Large intestine (tissue), 3 donors: ENCODE measurements around the gene E4F1. TPM values are rescaled to one million over a fixed set of nuclear protein-coding genes. Genes with fewer than 3 reads are reported as not detected.

Experiments used
- DNase-seq, 2 donors: peaks; one replicate each; pipeline versions ENCODE4 v3.0.0 to v3.0.0-alpha.2; 2013
- H3K27ac ChIP-seq: one replicate; pipeline ENCODE4 v1.5.1; 2013; ENCODE audit warnings: low read length
- H3K27me3 ChIP-seq: 2 replicates; pipeline ENCODE4 v1.6.1; 2013; ENCODE audit warnings: low read length; ENCODE audit not compliant: control insufficient read depth, insufficient read depth
- H3K36me3 ChIP-seq: 2 replicates; pipeline ENCODE4 v1.6.1; 2013; ENCODE audit warnings: low read length; ENCODE audit not compliant: control insufficient read depth, insufficient read depth
- H3K4me1 ChIP-seq: one replicate; pipeline ENCODE4 v1.6.1; 2013; ENCODE audit warnings: low read length; ENCODE audit not compliant: control insufficient read depth, insufficient read depth
- H3K4me3 ChIP-seq: one replicate; pipeline ENCODE4 v1.5.1; 2013; ENCODE audit warnings: low read length
- H3K9me3 ChIP-seq: one replicate; pipeline ENCODE4 v1.6.1; 2013; ENCODE audit warnings: mild to moderate bottlenecking, low read depth, low read length, moderate library complexity; ENCODE audit not compliant: control insufficient read depth
- WGBS: methylation state at CpG from one replicate; pipeline ENCODE4 v1.1.5; 2013; ENCODE audit warnings: low lambda C conversion rate; ENCODE audit not compliant: insufficient coverage; 5-methylcytosine and 5-hydroxymethylcytosine counted together
- polyA plus RNA-seq: library from polyadenylated mRNA; unstranded; fragments of 120-200 nt; gene quantifications from one replicate; pipeline ENCODE4 v1.2.1, GENCODE V29; 2013

The E4F1 gene
- polyA plus RNA-seq, 1 donor: 18.4 TPM

- Histone ChIP-seq H3K9me3 (peaks cover 2% of the 10 kb centered on the region), H3K27ac (no peak overlapping the region), H3K4me1 (peaks cover 16% of the 10 kb centered on the region), H3K4me3 (peak overlapping the region; percentile 41), H3K36me3 (peaks cover 31% of the 10 kb centered on the region), H3K27me3 (no peaks in the 10 kb centered on the region)
- no CpG with 5 or more reads among the region's 19 CpGs for WGBS
- peak; percentile 48 to 73 for DNase-seq
Observed at GRCh38 chr16:2212362-2213324, 10.7 kb upstream of the E4F1 start.

- peaks cover 16% of the 10 kb centered on the region for H3K4me1 ChIP-seq
- peak overlapping the region; percentile 41 for H3K4me3 ChIP-seq
- DNase-seq: no peak
- peaks cover 17% of the 10 kb centered on the region for H3K36me3 ChIP-seq
- peak overlapping the region; percentile 37 for H3K27ac ChIP-seq
- peaks cover 2% of the 10 kb centered on the region for H3K9me3 ChIP-seq
- no CpG with 5 or more reads among the region's 98 CpGs for WGBS
- H3K27me3 ChIP-seq: no peaks in the 10 kb centered on the region
Observed at GRCh38 chr16:2213817-2214718, 9.3 kb upstream of the E4F1 start.

- Histone ChIP-seq H3K9me3 (no peaks in the 10 kb centered on the region), H3K4me3 (peak within 1 kb of the TSS; percentile 64), H3K4me1 (peaks cover 16% of the 10 kb centered on the region), H3K27ac (peak within 1 kb of the TSS; percentile 74), H3K36me3 (peaks cover 11% of the 10 kb centered on the region), H3K27me3 (no peaks in the 10 kb centered on the region)
- no CpG with 5 or more reads among the region's 48 CpGs for WGBS
- DNase-seq: no peak
Observed at GRCh38 chr16:2214719-2214968, 8.7 kb upstream of the E4F1 start, which contains the start of gene PGP. PGP (minus strand) TSS chr16:2214840; CDS start chr16:2214777, 63 bp downstream.

- no peak overlapping the region for H3K4me3 ChIP-seq
- H3K9me3 ChIP-seq: no peaks in the 10 kb centered on the region
- peaks cover 16% of the 10 kb centered on the region for H3K4me1 ChIP-seq
- peaks cover 6% of the 10 kb centered on the region for H3K36me3 ChIP-seq
- no peak for DNase-seq
- no peak overlapping the region for H3K27ac ChIP-seq
- WGBS: no CpG with 5 or more reads among the region's 4 CpGs
- no peaks in the 10 kb centered on the region for H3K27me3 ChIP-seq
Observed at GRCh38 chr16:2216330-2216729, 7.1 kb upstream of the E4F1 start.

GRCh38 chr16:2223942-2224486, 623 bp downstream of the E4F1 start:
- Histone ChIP-seq H3K36me3 (peaks cover 19% of the 10 kb centered on the region), H3K9me3 (peaks cover 4% of the 10 kb centered on the region), H3K27ac (peak overlapping the region; percentile 74), H3K27me3 (no peaks in the 10 kb centered on the region), H3K4me1 (peaks cover 12% of the 10 kb centered on the region), H3K4me3 (peak overlapping the region; percentile 85)
- WGBS: 15% methylated on average over 2 of the region's 22 CpGs
- DNase-seq: peak; percentile 48 to 61

GRCh38 chr16:2226245-2226793, 2.9 kb downstream of the E4F1 start:
- peaks cover 12% of the 10 kb centered on the region for H3K4me1 ChIP-seq
- no peaks in the 10 kb centered on the region for H3K27me3 ChIP-seq
- peaks cover 42% of the 10 kb centered on the region for H3K36me3 ChIP-seq
- WGBS: no CpG with 5 or more reads among the region's 9 CpGs
- DNase-seq: no peak
- H3K9me3 ChIP-seq: peaks cover 4% of the 10 kb centered on the region
- no peak overlapping the region for H3K27ac ChIP-seq
- no peak overlapping the region for H3K4me3 ChIP-seq

- DNase-seq: no peak
- Histone ChIP-seq H3K27me3 (no peaks in the 10 kb centered on the region), H3K27ac (no peak overlapping the region), H3K9me3 (peaks cover 4% of the 10 kb centered on the region), H3K4me3 (no peak overlapping the region), H3K36me3 (peaks cover 48% of the 10 kb centered on the region), H3K4me1 (peaks cover 12% of the 10 kb centered on the region)
- no CpG with 5 or more reads among the region's 6 CpGs for WGBS
Observed at GRCh38 chr16:2226918-2227317, 3.5 kb downstream of the E4F1 start.

- H3K4me1 ChIP-seq: peaks cover 12% of the 10 kb centered on the region
- peaks cover 61% of the 10 kb centered on the region for H3K36me3 ChIP-seq
- no CpG with 5 or more reads among the region's 25 CpGs for WGBS
Observed at GRCh38 chr16:2228161-2228824, 4.9 kb downstream of the E4F1 start.

GRCh38 chr16:2229091-2229490, 5.7 kb downstream of the E4F1 start:
- Histone ChIP-seq H3K4me1 (peaks cover 12% of the 10 kb centered on the region), H3K4me3 (no peak overlapping the region), H3K36me3 (peaks cover 69% of the 10 kb centered on the region), H3K9me3 (peaks cover 6% of the 10 kb centered on the region), H3K27ac (no peak overlapping the region), H3K27me3 (no peaks in the 10 kb centered on the region)
- no CpG with 5 or more reads among the region's 12 CpGs for WGBS
- DNase-seq: no peak

More at GRCh38 chr16:2228161-2228824, 4.9 kb downstream of the E4F1 start:
- H3K27ac ChIP-seq: no peak overlapping the region
- H3K27me3 ChIP-seq: no peaks in the 10 kb centered on the region
- H3K4me3 ChIP-seq: no peak overlapping the region
- peaks cover 4% of the 10 kb centered on the region for H3K9me3 ChIP-seq
- DNase-seq: no peak
